Adrenal gland (tissue), 5 donors: Measurements from ENCODE around the gene TLE5.

Experiments used
- CTCF ChIP-seq, 6 experiments: fragments of 450-650 bp in 4 of 6; fragments of 200-600 bp in 2 of 6; sonication (generic) in 1 of 6; IDR thresholded peaks; 1 replicate in 5 of 6; 2 replicates in 1 of 6; pipeline versions ENCODE4 v1.5.1 to v1.8.0; 2016 to 2021; ENCODE audit warnings: antibody characterized with exemption in 6 of 6, mild to moderate bottlenecking in 2 of 6, moderate library complexity in 1 of 6
- POLR2A ChIP-seq, 2 donors: fragments of 450-650 bp; IDR thresholded peaks; one replicate each; pipeline ENCODE4 v1.6.1; 2017; ENCODE audit warnings: antibody characterized with exemption in 2 of 2, mild to moderate bottlenecking in 2 of 2, moderate library complexity in 1 of 2
- donor health status: DM: no; HTN: no; CAD: no.

GRCh38 chr19:3057275-3057714, 5.0 kb downstream of the TLE5 start:
- TF ChIP-seq POLR2A (IDR thresholded peaks at IDR 0.05), result peak in 1 of 2 donors; percentile 71
- peak in 4 of 6 experiments; percentile 4 to 47 (median 39) for TF ChIP-seq CTCF (IDR thresholded peaks at IDR 0.05)
